ENCODE data around the gene AREG. TPM values are rescaled to one million over a fixed set of nuclear protein-coding genes. Genes with fewer than 3 reads are reported as not detected.

Gene AREG
- total RNA-seq, 1 experiment from 2014 or later, result 0.79 TPM

DNA sequence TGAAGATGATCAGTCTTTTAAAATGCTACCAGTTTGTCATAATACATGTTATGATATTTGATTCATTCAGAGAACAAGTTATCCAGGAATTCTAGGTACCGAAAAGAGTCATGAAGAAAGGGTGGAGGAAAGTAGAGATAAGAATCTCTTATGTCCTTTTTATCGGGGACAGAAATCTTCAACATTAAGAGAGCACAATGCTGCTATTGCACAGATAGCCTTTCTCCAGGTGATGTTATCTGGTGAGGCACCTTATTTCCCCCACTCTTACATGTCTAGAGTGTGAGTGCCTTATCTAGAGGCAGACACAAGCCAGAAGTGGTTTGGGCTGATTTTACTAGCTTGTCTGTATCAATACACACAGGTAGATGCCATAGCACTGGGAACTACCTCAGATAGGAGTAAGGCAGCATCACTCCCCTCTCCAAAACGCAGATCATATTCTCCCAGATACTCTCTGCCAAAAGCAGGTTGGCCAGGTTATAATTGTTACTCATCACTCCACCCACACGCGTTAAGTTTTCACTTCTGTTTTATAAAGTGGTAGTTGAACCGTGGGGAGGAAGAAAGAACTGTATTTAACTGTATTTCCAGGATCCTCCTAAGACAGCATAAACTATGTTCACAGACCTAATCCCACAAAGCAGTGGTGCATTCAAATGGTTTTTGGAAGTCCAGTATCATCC, 38.4 kb downstream of the AREG start:
- H3K27ac ChIP-seq, result no peak overlapping the region
- H3K36me3 ChIP-seq, result no peaks in the 10 kb centered on the region
- no peaks in the 10 kb centered on the region for H3K9me3 ChIP-seq (replicated peaks)
- DNase-seq (ENCODE audit: low read depth in 1 of 2, low spot score in 2 of 2), result no peak
- no peak overlapping the region for H3K4me3 ChIP-seq
- H3K27me3 ChIP-seq (replicated peaks), result peaks cover 10% of the 10 kb centered on the region; the same call in 1 of the 2 replicates
- no peaks in the 10 kb centered on the region for H3K4me1 ChIP-seq (replicated peaks)

- peaks cover 5% of the 10 kb centered on the region; the same call in 1 of the 2 replicates for H3K27me3 ChIP-seq (replicated peaks)
- no peaks in the 10 kb centered on the region for H3K36me3 ChIP-seq
- H3K27ac ChIP-seq, result no peak overlapping the region
- H3K4me3 ChIP-seq, result no peak overlapping the region
- no peak for DNase-seq (ENCODE audit: low read depth in 1 of 2, low spot score in 2 of 2)
- H3K4me1 ChIP-seq (replicated peaks), result no peaks in the 10 kb centered on the region
- H3K9me3 ChIP-seq (replicated peaks), result no peaks in the 10 kb centered on the region
These were observed 42.0 kb downstream of the AREG start for GRCh38 chr4:74486905-74487304.

- no peak for DNase-seq (ENCODE audit: low read depth in 1 of 2, low spot score in 2 of 2)
- no peak overlapping the region for H3K4me3 ChIP-seq
- H3K9me3 ChIP-seq (replicated peaks), result no peaks in the 10 kb centered on the region
- H3K4me1 ChIP-seq (replicated peaks), result no peaks in the 10 kb centered on the region
- no peaks in the 10 kb centered on the region for H3K36me3 ChIP-seq
- peaks cover 3% of the 10 kb centered on the region; the same call in 1 of the 2 replicates for H3K27me3 ChIP-seq (replicated peaks)
- no peak overlapping the region for H3K27ac ChIP-seq
These were observed 42.8 kb downstream of the AREG start for GRCh38 chr4:74487771-74488170.

DNA sequence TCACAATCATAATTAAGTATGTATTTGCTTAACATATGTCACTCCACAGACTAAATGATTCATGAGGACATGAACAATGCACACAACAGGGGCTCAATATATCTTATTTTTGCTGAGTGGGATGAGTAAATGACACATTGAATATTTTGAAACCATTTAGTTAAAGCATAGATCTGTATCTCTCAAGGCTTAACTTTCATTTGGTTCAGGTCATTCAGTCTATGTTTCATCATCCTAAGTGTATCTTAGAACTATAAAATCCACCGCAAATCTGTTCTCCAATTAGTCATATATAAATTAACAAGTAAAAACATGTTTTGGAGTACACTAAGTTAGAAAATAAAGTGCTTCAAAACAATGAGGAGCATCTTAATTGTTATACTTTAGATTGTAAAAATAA, 45.8 kb downstream of the AREG start:
- Histone ChIP-seq H3K36me3 (no peaks in the 10 kb centered on the region), H3K27ac (no peak overlapping the region), H3K27me3 (replicated peaks) (no peaks in the 10 kb centered on the region), H3K4me1 (replicated peaks) (no peaks in the 10 kb centered on the region), H3K9me3 (replicated peaks) (no peaks in the 10 kb centered on the region), H3K4me3 (no peak overlapping the region)
- no peak for DNase-seq (ENCODE audit: low read depth in 1 of 2, low spot score in 2 of 2)

DNA sequence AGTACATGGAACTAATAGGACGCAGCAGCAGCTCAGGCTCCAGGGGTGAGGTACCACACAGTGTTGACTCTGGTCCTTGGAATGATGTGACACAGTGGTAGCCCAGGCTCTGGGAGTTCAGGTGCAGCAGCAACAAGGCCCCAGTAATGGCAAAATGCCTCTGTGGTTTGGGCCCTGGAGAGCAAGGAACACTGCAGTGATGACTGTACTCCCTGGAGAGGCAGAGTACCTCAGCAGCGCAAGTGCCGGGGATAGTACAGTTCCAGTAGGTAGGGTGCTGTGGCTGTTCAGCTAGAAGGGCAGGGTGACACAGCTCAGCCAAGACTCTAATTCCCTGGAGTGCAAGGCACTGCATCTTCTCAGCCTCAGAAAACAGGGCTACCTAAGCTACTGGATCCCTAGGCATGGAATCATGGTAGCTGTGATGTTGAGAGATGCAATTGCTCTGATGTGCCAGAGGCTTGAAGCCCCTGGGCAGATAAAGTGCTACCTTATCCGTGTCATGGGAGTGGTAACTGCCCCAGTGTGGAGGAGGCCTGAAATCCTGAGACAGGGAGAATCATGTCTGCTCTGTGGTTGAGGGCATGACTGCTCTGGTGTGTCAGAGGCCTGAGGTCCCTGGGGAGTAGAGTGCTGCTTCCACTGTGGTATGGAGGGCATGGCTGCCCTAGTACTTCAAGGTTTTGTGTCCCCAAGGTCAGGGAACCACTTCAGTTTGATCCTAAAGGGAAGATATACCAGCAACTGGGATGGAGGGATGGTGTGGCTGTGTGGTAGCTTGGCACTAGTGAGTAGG, 55.2 kb downstream of the AREG start:
- Histone ChIP-seq H3K4me3 (no peak overlapping the region), H3K27ac (no peak overlapping the region), H3K27me3 (replicated peaks) (no peaks in the 10 kb centered on the region), H3K4me1 (replicated peaks) (peaks cover 47% of the 10 kb centered on the region), H3K36me3 (no peaks in the 10 kb centered on the region), H3K9me3 (replicated peaks) (no peaks in the 10 kb centered on the region)
- peak in 1 of 2 experiments; percentile 43 for DNase-seq (ENCODE audit: low read depth in 1 of 2, low spot score in 2 of 2)

- H3K27me3 ChIP-seq (replicated peaks), result no peaks in the 10 kb centered on the region
- H3K4me1 ChIP-seq (replicated peaks), result peaks cover 55% of the 10 kb centered on the region
- H3K4me3 ChIP-seq, result no peak overlapping the region
- peak in 1 of 2 experiments; percentile 70 for DNase-seq (ENCODE audit: low read depth in 1 of 2, low spot score in 2 of 2)
- no peaks in the 10 kb centered on the region for H3K36me3 ChIP-seq
- H3K9me3 ChIP-seq (replicated peaks), result no peaks in the 10 kb centered on the region
- H3K27ac ChIP-seq, result peak overlapping the region; percentile 38
These were observed 56.6 kb downstream of the AREG start for GRCh38 chr4:74501579-74501978.

- H3K36me3 ChIP-seq, result no peaks in the 10 kb centered on the region
- peak overlapping the region; percentile 35 for H3K27ac ChIP-seq
- H3K9me3 ChIP-seq (replicated peaks), result no peaks in the 10 kb centered on the region
These were observed 58.6 kb downstream of the AREG start for GRCh38 chr4:74503580-74503979.

DNA sequence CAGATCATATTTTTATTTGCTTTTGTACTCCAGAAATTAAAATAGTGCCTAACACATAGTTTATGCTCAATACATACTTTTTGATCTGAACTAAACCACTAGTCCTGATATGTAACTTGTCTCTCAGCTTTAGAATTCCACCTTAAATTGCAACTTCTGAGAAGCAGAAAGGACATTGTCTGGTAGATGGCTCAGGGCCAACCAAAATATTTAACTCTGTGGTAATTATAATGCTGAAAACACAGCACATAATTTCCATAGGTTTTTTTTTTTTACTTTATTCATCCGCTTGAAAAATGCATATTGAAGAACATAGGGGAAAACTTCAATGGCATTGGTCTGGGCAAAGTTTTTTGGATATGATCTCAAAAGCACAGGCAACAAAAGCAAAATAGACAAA, 59.3 kb downstream of the AREG start:
- DNase-seq (ENCODE audit: low read depth in 1 of 2, low spot score in 2 of 2), result peak in 1 of 2 experiments; percentile 31

More at GRCh38 chr4:74503580-74503979, 58.6 kb downstream of the AREG start:
- DNase-seq (ENCODE audit: low read depth in 1 of 2, low spot score in 2 of 2), result peak; percentile 42 to 50
- Histone ChIP-seq H3K27me3 (replicated peaks) (no peaks in the 10 kb centered on the region), H3K4me1 (replicated peaks) (peaks cover 55% of the 10 kb centered on the region), H3K4me3 (no peak overlapping the region)

More for the DNA sequence above, 59.3 kb downstream of the AREG start:
- Histone ChIP-seq H3K4me3 (no peak overlapping the region), H3K9me3 (replicated peaks) (no peaks in the 10 kb centered on the region), H3K27me3 (replicated peaks) (no peaks in the 10 kb centered on the region), H3K27ac (peak overlapping the region; percentile 35), H3K36me3 (no peaks in the 10 kb centered on the region), H3K4me1 (replicated peaks) (peaks cover 55% of the 10 kb centered on the region)

Other genes with a start within 250 kb of the AREG start
- 0.18 TPM in 1 of 2 replicates, not detected in the other for gene EPGN, start 136.7 kb upstream of the AREG start, total RNA-seq (2014; rRNA removed; shearing (Covaris generic))
- gene EREG, start 80.0 kb upstream of the AREG start, total RNA-seq (2014; rRNA removed; shearing (Covaris generic)), result not detected in 2 replicates